LNCAP (cell line): ENCODE data around the gene GRM4.

ENCODE experiments used
- TF ChIP-seq, protein P1 (sequence below): fragments of 450-650 bp; IDR thresholded peaks from 2 replicates; pipeline ENCODE4 v1.5.1; 2017; ENCODE audit warnings: mild to moderate bottlenecking

GRM4 gene

DNA sequence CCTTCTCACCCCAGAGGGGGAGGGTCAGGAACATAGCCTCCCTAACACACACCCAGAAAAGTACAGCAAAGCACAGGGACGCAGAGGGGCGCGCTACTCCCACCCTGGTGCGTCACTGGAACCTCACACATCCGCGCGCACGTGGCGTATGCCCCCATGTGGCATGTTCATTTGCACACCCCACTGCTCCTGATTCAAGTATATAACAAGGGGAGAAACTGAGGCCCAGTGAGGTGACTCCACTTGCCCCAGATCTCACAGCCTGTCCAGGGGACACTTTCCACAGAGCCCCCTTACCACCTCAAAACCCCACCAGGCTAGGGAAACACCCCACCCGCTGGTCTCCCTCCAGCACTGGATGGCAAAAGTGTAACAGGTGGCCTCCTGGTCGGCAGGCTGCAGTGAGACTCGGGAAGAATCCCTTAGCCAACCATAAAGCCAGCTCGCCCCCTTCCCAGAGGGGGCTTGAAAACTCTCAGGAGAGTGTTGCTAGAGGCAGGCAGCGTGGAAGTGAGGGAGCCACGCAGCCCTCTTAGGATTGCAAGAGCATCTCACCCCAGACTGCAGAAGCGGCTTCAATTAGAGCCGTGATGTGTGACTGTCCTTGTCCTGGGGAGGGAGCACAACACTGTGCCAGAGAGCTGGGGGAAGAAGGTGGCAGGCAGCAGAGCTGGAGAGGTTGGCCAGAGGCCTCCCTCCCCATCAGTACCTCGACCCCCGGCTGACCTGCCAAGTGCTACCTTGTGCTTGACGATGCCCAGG is at the start of gene GRM4:
Gene GRM4, minus strand, starts transcription at position 67 of the 762 bp plus-strand sequence. CDS start 12,591 bp downstream, outside the sequence.
- TF ChIP-seq, protein P1, sequence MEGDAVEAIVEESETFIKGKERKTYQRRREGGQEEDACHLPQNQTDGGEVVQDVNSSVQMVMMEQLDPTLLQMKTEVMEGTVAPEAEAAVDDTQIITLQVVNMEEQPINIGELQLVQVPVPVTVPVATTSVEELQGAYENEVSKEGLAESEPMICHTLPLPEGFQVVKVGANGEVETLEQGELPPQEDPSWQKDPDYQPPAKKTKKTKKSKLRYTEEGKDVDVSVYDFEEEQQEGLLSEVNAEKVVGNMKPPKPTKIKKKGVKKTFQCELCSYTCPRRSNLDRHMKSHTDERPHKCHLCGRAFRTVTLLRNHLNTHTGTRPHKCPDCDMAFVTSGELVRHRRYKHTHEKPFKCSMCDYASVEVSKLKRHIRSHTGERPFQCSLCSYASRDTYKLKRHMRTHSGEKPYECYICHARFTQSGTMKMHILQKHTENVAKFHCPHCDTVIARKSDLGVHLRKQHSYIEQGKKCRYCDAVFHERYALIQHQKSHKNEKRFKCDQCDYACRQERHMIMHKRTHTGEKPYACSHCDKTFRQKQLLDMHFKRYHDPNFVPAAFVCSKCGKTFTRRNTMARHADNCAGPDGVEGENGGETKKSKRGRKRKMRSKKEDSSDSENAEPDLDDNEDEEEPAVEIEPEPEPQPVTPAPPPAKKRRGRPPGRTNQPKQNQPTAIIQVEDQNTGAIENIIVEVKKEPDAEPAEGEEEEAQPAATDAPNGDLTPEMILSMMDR, result no peak

DNA sequence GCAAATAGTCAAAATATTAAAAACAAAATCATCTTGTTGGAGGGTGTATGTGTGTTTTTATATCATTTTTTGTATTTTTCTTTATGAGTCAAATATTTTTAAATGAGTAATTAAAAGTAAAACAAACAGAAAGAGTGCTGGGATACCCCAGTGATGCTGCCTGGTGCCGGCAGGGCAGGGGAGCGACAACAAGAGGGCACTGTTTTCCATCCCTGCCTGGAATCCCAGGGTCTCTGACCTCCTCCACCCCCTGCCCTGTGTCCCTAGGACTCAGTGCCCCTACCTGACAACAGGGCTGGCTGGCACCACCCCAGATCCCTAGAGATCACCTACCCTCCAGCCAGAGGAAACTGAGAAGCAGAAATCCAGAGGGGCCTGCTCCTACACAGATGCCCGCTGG is 48.9 kb upstream of the GRM4 start:
- TF ChIP-seq, protein P1, result no peak

DNA sequence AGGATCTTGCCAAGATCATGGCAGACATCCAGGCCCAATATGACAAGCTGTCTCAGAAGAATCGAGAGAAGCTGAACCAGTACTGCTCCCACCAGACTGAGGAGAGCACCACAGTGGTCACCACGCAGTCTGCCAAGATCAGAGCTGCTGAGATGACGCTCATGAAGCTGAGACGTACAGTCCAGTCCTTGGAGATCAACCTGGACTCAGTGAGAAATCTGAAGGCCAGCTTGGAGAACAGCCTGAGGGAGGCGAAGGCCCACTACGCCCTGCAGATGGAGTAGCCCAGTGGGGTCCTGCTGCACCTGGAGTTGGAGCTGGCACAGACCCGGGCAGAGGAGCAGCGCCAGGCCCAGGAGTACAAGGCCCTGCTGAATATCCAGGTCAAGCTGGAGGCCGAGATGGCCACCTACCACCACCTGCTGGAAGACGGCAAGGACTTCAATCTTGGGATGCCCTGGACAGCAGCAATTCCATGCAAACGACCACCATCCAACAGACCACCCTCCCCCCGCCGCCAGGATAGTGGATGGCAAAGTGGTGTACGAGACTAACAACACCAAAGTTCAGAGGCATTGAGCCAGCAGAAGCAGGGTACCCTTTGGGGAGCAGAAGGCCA is 44.7 kb upstream of the GRM4 start:
- TF ChIP-seq, protein P1, result no peak

DNA sequence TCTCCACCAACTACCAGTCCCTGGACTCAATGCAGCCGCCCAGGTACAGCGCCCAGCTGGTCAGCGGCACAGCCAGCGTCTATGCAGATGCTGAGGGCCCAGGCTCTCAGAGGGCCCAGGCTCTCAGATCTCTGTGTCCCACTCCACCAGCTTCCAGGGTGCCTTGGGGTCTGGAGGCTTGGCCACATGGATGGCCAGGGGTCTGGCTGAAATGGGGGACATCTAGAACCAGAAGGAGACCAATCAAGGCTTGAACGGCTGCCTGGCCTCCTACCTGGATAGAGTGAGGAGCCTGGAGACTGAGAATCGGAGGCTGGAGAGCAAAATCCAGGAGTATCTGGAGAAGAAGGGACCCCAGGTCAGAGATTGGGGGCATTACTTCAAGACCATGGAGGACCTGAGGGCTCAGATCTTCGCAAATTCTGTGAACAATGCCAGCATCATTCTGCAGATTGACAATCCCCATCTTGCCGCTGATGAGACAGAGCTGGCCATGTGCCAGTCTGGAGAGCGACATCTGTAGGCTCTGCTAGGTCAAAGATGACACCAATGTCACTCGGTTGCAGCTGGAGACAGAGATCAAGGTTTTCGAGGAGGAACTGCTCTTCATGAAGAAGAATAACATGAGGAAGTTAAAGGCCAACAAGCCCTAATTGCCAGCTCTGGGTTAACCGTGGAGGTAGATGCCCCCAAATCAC is 44.1 kb upstream of the GRM4 start:
- TF ChIP-seq, protein P1, result no peak

DNA sequence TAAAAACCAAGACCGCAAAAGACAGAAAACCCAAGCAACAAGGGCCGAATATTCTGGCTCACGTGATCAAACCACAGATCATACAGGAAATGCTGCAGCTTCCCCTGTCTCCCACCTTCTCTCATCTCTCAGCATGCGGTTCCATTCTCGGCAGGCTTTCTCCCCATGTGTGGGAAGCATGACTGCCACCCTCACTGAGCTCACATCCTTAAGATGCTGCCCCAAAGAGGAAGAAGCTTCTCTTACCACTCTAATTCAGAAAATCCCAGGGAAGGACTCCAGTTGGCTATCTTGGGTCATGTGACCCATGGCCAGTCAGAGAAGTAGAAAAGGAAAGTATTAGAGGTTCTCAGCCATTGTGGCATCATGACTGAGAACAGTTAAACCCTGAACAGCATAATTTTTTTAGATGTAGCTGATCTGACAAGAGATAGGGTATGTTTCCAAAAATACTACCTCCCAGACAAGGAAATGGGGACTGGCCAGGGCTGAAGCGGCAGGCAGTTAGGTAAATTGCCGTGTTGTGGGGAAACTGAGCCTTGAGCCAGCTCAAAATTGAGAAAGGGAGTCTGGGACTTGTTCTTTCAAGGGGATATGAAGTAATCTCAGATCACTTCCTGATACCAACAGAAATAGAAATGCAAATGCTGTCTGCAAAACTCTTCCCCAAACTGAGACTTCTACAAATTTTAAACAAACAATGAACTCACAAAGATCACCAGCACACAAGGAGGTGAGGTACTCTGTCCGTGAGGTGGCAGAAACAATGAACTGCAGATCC is 37.1 kb upstream of the GRM4 start:
- TF ChIP-seq, protein P1, result no peak

DNA sequence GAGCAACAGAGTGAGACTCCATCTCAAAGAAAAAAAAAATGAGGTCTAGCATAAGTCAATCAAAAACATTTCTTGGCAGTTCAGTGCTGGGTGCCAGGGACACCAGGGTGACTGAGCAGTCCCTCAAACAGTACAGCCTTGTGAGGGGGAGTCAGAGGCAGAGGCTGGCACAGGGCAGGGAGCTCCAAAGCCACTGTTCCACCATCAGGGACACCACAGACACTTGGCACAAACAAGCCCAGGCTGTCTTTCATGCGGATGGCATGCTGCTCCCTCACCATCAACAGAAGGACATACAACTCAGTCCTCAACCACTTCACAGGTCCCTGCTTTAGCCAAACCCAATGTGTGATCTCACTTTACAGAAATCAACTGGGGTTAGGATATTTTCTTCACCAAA is 36.0 kb upstream of the GRM4 start:
- TF ChIP-seq, protein P1, result no peak

DNA sequence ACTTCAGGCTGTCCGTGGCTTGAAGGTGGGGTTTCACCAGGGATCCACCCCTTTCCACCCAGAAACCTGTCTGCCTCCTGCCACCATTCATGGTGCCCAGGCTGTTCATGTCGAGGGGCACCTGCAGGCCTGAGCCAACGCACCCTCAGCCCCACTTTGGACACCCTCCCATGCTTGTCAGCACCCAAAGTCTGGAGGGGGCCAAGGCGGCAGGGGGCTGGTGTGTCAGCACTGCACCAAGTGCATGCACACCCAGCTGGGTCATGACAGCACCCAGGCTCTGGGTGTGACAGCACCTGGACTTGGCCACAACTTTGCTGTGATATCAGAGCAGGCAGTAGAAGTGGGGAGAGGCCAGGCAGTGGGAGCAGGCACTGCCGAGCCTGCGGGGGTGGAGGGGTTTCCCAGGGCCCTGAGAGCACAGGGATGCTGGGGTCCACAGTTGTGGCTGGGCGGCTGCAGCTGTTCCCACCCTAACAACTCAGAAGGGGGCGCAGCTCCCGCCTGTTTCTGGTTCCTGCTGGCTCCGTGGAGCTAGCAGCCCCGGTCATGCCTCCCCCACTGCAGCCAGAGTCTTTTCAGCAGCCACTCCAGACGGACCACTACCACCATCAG is 33.3 kb upstream of the GRM4 start:
- TF ChIP-seq, protein P1, result no peak
